AG04450 (cell line): ENCODE measurements around the gene RAE1. TPM values are rescaled to one million over a fixed set of nuclear protein-coding genes. Genes with fewer than 3 reads are reported as not detected.

ENCODE experiments used
- CTCF ChIA-PET: fragments of 300-600, 350-600 bp; formaldehyde crosslinking; extraction: SDS; loops from one replicate; lab custom pipeline; 2022; ENCODE audit warnings: antibody characterized with exemption, inconsistent platforms; lab: Charles Lee
- POLR2A ChIA-PET: fragments of 350-600 bp; formaldehyde crosslinking; extraction: SDS; loops from one replicate; lab custom pipeline; 2021; ENCODE audit warnings: antibody characterized with exemption, inconsistent platforms; lab: Yijun Ruan, JAX
- DNase-seq: peaks from one replicate; pipeline ENCODE4 v3.0.0-alpha.2; 2011; ENCODE audit warnings: low read depth, low spot score
- H3K27ac ChIP-seq: one replicate; pipeline ENCODE4 v1.5.1; 2012; ENCODE audit warnings: low read depth, low read length, control low read depth
- H3K27me3 ChIP-seq: one replicate; pipeline ENCODE4 v1.6.0; 2012; ENCODE audit warnings: low read length; ENCODE audit not compliant: control insufficient read depth, insufficient read depth
- H3K4me3 ChIP-seq: 2 replicates; pipeline ENCODE4 v1.5.1; 2011; ENCODE audit warnings: mild to moderate bottlenecking, low read depth, low read length, control low read depth
- H3K9me3 ChIP-seq: 2 replicates; pipeline ENCODE4 v1.5.1; 2012; ENCODE audit warnings: low read length; ENCODE audit not compliant: control insufficient read depth, insufficient read depth
- CTCF ChIP-seq: IDR thresholded peaks from 2 replicates; pipeline ENCODE4 v1.5.1; 2011; ENCODE audit warnings: low read depth, low read length, control low read depth, inconsistent platforms
- polyA plus RNA-seq: library from polyadenylated mRNA; depleted of rRNA; stranded (reverse); fragments of >200 nt; gene quantifications from 2 replicates; pipeline ENCODE4 v1.2.3, GENCODE V29; 2011

The RAE1 gene
- polyA plus RNA-seq, 1 experiment, result 45.8 TPM

DNA sequence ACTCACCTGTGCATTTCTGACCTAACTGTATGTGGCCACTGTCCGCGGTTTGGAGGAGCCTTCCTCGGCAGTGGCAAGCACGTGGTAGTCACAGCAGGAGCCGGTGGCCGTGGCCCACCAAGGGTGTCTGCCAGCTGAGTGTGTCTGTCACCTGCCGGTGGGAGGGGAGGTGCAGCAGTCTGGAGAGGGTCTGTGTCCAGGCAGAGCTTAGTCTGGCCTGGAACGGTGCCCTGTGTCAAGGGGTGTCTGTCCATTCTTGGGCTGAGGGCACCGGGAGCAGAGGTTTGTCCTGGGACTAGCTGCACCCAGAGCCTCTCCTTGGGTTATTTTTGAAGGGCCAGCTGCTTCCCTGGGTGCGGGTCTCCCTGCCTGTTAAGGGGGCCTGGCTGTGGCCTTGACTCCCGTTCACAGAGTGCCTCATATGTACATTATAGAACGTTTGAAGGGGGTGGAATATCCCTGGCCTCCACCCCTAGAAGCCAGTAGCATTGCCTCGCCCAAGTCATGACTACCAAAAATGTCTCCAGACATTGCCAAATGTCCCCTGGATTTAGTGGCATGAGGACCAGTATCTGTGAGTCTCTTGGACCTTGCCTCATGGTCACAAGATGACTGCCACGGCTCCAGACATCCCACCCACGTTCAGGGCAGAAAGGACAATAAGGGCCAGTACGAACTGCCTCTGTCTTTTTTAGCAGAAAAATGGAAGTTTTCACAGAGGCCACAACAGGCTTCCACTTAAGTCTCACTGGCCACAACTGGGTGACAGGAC is 45.3 kb downstream of the RAE1 start:
- TF ChIP-seq CTCF, result no peak
- ChIA-PET POLR2A (interaction anchor here (0.5 kb wide), 1 partner anchor 242 kb away, joined by 6 read pairs; no protein-coding TSS in a partner anchor), CTCF (interaction anchor here (1.1 kb wide), 1 partner anchor 15 kb away, joined by 5 read pairs; no protein-coding TSS in a partner anchor)
- Histone ChIP-seq H3K27ac (no peak overlapping the region), H3K4me3 (no peak overlapping the region), H3K9me3 (no peaks in the 10 kb centered on the region; the same call in 1 of the 2 replicates), H3K27me3 (no peaks in the 10 kb centered on the region)
- no peak for DNase-seq

DNA sequence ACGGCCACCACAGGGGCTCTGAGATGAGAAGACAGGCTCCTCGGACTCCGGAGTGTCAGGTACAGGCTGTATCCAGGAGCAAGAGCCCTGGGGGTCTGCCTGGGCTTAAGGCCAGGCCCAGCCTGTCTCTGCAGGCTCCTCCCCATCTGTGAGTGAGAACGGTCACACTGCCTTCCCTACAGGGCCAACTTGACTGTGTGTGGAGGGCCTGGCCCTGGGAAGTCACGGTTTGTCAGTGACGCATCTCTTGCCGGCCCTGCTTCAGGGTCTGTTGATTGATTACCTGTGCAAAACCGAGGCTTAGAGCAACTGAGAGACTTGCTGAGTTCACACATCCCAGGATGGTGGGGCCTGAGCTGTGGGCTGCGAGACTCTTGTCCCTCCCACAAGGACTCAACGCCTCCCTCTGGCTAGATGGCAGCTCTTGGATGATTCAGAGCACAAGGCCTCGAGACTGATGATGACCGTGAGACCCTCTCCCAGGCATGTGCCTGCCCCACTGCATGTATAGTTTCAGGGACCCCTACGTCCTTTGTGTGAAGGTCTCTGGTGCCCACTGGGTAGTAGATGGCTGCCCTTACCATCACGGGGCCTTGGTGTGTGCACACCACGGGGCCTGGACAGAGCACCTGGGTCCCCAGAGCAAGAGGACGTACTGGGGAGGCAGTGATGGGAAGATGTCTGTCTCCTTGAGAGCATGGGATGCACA is 46.1 kb downstream of the RAE1 start:
- no peaks in the 10 kb centered on the region; the same call in 1 of the 2 replicates for H3K9me3 ChIP-seq
- ChIA-PET POLR2A (no interaction called here), CTCF (no interaction called here)
- no peak overlapping the region for H3K4me3 ChIP-seq
- no peak for DNase-seq
- TF ChIP-seq CTCF, result no peak
- no peak overlapping the region for H3K27ac ChIP-seq
- no peaks in the 10 kb centered on the region for H3K27me3 ChIP-seq

DNA sequence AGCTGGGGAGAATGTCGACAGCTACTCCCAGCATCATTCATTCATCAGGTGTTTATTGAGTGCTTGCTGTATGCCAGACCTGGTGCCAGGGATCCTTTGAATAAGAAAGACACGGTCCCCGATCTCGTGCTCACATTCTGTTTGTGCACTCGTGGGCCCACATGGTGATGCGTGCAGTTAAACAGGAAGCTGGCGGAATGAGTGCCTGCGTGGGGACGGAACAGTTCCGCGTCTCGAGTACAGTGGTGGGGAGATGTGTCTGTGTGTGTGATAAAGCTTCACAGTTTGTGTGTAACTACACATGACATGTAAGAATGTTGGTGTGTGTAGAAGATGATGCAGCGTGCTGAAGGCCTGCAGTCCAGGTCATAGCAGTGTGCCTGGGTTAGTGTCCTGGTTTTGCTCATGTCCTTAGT is 46.6 kb downstream of the RAE1 start:
- H3K9me3 ChIP-seq, result no peaks in the 10 kb centered on the region; the same call in 1 of the 2 replicates
- ChIA-PET CTCF (no interaction called here), POLR2A (no interaction called here)
- no peak for TF ChIP-seq CTCF
- no peak for DNase-seq
- H3K4me3 ChIP-seq, result no peak overlapping the region
- H3K27me3 ChIP-seq, result no peaks in the 10 kb centered on the region
- H3K27ac ChIP-seq, result no peak overlapping the region

DNA sequence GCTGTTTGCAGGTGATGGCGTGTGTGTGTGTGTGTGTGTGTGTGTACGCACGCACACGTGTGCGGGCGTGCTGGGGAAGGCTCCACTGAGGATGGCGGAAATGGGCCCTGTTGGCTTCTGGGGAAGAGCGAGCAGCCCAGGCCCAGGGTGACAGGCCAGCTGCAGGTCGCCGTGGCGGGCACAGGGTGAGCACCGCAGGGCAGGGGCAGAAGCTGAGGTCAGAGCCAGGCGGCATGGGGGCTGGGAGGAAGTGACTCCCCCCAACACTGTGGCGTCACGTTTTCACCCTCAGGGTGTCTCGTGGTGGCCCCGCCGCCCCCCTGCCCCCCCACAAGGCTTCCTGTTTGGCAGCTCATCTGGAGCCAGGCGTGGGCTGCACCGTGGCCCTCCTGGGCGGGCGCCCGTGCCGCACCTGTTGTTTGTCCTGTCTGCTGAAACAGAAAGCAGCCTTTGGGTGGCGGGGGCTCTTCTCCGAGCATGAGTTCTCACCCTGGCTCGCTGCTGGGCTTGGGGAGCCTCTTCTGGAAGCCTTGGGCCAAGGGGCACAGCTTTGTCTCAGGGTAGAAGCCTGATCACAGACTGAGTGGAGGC is 47.3 kb downstream of the RAE1 start:
- no peak for DNase-seq
- Histone ChIP-seq H3K4me3 (no peak overlapping the region), H3K9me3 (no peaks in the 10 kb centered on the region; the same call in 1 of the 2 replicates), H3K27ac (no peak overlapping the region), H3K27me3 (no peaks in the 10 kb centered on the region)
- POLR2A ChIA-PET, result no interaction called here
- CTCF ChIA-PET, result no interaction called here
- no peak for TF ChIP-seq CTCF
